NOMO-1 treated with DMSO at 0.1 percent for 48 hours (cell line): Measurements from ENCODE around the gene TEX19.
"Not testable (repeated sequence)": the region's sequence is repeated elsewhere in the genome, so short reads cannot be mapped to it uniquely, and the experiment has no call there.

Experiments
- DNase-seq: peaks from one replicate; lab custom pipeline; 2025; ENCODE audit not compliant: unreplicated experiment; lab: John Stamatoyannopoulos, UW

TEX19 gene

DNA sequence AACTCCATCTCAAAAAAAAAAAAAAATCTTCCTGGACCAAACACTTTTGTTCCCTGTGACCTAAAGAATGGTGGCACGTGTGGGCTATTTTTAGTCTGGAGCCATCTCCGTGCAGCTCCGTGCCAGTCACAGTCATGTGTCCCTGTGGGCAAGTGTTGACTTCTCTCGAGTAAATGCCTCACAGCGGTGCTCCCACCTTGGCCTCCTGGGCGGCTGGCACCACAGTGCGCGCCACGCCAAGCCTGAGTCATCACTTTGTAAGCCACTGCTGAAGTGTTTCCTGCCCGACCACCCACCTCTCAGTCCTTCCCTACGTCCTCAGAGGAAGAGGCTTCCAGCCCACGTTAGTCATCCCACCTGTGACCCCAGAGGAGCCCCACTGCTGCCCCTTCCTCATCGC is 48.2 kb downstream of the TEX19 start:
- no peak for DNase-seq

GRCh38 chr17:82408288-82408937 is 49.4 kb downstream of the TEX19 start:
- DNase-seq, result no peak

DNA sequence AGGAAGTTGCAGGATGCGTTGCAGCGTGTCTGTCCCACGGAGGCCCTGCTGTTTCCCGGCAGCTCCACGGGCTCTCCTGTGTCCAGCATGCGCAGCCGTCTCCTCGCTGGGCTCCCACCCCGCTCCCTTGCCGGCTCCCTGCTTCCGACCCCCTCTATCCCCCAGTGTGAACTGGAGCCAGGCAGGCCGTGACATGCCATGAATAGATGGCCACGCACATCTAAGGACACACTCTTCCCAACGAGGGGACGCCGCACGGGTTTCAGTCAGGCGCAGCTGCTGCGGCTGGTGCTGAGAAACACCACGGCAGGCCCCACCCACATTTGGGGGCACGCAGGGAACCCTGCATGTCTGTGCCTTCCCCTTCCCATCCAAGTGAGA is 49.9 kb downstream of the TEX19 start:
- no peak for DNase-seq

DNA sequence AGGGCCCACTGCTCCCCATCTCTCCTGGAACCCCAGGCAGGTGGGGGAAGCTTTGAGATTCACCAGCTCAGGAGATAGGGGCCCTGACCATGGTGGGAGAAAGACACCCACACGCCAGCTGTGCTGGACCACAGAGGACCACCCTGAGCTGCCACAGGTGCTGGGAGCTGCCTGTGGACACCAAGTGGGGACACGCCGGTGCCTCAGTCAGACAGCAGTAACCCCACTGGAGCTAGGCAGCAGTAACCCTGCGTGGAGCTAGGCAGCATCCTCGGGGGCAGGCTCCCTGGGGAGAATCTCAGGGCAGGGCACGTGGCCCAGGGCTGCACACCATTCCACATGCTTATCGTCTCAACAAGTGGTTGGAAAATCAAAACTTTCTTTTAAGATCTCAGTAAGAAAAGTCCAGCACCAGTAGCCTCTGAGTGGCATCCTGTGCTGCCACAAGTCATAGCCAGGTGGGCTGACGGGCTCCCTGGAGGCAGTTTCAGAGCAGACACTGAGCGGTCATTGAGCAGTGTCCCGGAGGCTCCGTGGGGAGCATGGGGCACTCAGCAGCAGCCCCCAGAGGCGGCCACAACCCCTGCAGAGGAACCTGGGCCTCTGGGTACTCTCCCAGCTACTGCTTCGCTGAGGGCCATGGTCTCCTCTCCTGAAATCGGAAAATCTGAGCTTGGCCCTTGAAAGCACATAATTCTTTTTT is 51.1 kb downstream of the TEX19 start:
- no peak for DNase-seq

DNA sequence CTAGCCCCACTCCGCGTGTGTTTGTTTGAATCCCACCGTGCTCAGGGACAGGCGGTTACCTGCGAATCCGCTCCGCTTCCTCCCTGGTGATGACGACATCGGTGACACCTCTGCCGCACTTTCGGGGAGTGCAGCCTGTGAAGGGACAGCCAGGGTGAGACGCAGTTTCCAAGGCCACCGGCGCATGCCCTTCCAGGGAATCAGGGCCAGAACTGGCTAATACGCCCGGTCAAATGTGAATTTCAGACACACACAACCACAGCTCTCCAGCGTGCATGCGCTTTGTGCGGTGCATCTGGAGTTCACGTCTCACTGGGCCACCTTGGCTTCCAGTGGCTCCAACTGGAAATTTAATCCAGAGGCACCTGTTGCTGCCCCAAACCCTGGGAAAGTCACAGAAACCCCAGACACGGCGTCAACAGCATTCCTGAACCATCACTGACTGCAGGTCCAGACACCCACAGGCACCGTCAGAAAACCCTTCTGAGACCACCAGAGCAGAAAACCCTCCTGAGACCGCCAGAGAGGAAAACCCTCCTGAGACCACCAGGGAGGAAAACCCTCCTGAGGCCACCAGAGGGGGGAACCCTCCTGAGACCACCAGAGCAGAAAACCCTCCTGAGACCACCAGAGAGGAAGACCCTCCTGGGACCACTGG is 52.5 kb downstream of the TEX19 start:
- no peak for DNase-seq

DNA sequence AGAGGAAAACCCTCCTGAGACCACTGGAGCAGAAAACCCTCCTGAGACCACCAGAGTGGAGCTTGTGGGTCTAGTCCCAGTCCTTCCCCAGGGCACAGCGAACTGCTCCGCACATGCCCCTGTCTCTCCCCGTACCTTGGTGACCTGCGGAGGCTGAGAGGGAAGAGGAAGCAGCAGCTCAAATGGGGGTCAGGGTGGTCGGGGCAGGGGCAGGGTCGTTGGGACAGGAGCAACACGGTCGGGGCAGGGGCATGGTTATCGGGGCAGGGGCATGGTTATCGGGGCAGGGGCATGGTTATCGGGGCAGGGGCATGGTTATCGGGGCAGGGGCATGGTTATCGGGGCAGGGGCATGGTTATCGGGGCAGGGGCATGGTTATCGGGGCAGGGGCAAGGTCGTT is 53.0 kb downstream of the TEX19 start:
- DNase-seq, result not testable (repeated sequence)

GRCh38 chr17:82412535-82413520 is 53.8 kb downstream of the TEX19 start:
- DNase-seq, result no peak
